ENCODE measurements around the gene ANTXRL. TPM values are rescaled to one million over a fixed set of nuclear protein-coding genes. Genes with fewer than 3 reads are reported as not detected.
"Not testable (repeated sequence)": the region's sequence is repeated elsewhere in the genome, so short reads cannot be mapped to it uniquely, and the experiment has no call there.

ANTXRL gene
- total RNA-seq, 6 donors from 2014 or later, result not detected

DNA sequence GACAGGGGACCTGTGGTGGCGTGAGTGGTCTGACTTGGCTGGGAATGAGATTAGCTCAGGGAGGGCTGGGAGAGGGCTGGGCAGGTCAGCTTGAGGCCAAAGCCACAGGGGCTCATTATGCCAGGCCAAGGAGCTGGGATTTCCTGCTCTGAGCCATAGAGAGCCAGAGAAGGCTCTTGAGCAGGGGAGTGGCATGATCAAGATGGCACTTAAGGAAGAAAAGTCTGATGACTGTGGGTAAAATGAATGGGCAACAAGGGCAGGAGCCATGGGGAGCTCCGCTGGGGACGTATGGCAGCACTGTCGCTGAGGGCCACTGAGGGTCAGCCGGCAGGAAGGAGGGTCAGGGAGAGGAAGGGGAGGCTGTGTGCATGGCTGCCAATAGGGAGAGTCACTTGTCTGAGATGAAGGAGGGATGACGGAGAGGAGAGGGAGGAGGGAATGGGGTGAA lies 5.8 kb downstream of the ANTXRL start:
- ATAC-seq (ENCODE audit: low FRiP score in 2 of 2) (peak in 1 of 2 donors; percentile 20), DNase-seq (peak in 1 of 2 donors; percentile 48)
- H3K9me3 ChIP-seq, result no peaks in the 10 kb centered on the region
- 51 to 54% methylated on average over 6 of the region's 6 CpGs for WGBS, 2 donors
- H3K4me3 ChIP-seq, result no peak overlapping the region
- no peaks in the 10 kb centered on the region for H3K27me3 ChIP-seq
- H3K27ac ChIP-seq, result no peak overlapping the region
- TF ChIP-seq EP300 (IDR thresholded peaks at IDR 0.05) (no peak), POLR2AphosphoS5 (IDR thresholded peaks at IDR 0.05) (no peak), POLR2A (IDR thresholded peaks at IDR 0.05) (no peak)
- TF ChIP-seq, protein P1, sequence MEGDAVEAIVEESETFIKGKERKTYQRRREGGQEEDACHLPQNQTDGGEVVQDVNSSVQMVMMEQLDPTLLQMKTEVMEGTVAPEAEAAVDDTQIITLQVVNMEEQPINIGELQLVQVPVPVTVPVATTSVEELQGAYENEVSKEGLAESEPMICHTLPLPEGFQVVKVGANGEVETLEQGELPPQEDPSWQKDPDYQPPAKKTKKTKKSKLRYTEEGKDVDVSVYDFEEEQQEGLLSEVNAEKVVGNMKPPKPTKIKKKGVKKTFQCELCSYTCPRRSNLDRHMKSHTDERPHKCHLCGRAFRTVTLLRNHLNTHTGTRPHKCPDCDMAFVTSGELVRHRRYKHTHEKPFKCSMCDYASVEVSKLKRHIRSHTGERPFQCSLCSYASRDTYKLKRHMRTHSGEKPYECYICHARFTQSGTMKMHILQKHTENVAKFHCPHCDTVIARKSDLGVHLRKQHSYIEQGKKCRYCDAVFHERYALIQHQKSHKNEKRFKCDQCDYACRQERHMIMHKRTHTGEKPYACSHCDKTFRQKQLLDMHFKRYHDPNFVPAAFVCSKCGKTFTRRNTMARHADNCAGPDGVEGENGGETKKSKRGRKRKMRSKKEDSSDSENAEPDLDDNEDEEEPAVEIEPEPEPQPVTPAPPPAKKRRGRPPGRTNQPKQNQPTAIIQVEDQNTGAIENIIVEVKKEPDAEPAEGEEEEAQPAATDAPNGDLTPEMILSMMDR (IDR thresholded peaks at IDR 0.05), result no peak
- no peaks in the 10 kb centered on the region for H3K36me3 ChIP-seq
- peaks cover 3 to 14% (median 3%) of the 10 kb centered on the region in 4 donors for H3K4me1 ChIP-seq

DNA sequence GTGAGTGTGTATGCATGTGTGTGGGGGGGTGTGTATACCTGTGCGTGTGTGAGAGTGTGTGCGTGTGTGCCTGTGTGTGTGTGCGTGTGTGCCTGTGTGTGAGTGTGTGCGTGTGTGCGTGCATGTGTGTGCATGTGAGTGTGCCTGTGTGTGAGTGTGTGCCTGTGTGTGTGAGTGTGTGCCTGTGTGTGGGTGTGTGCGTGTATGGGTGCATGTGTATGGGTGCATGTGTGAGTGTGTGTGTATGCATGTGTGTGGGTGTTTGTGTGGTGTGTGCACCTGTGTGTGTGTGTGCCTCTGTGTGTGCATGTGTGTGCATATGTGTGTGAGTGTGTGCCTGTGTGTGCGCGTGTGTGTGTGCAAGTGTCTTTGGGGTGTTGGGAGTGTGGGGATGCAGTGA lies 6.4 kb downstream of the ANTXRL start:
- H3K27me3 ChIP-seq, result no peaks in the 10 kb centered on the region
- H3K9me3 ChIP-seq, result no peaks in the 10 kb centered on the region
- peak in 1 of 2 donors; percentile 10 for DNase-seq
- ATAC-seq (ENCODE audit: low FRiP score in 2 of 2), result no peak
- no peaks in the 10 kb centered on the region for H3K36me3 ChIP-seq
- H3K27ac ChIP-seq, result no peak overlapping the region
- TF ChIP-seq POLR2A (IDR thresholded peaks at IDR 0.05) (no peak), POLR2AphosphoS5 (IDR thresholded peaks at IDR 0.05) (no peak), EP300 (IDR thresholded peaks at IDR 0.05) (no peak)
- TF ChIP-seq, protein P1 (IDR thresholded peaks at IDR 0.05), result no peak
- H3K4me3 ChIP-seq, result no peak overlapping the region
- 74 to 81% methylated on average over 8 of the region's 8 CpGs for WGBS, 2 donors
- peaks cover 0 to 11% (median 3%) of the 10 kb centered on the region in 4 donors for H3K4me1 ChIP-seq

DNA sequence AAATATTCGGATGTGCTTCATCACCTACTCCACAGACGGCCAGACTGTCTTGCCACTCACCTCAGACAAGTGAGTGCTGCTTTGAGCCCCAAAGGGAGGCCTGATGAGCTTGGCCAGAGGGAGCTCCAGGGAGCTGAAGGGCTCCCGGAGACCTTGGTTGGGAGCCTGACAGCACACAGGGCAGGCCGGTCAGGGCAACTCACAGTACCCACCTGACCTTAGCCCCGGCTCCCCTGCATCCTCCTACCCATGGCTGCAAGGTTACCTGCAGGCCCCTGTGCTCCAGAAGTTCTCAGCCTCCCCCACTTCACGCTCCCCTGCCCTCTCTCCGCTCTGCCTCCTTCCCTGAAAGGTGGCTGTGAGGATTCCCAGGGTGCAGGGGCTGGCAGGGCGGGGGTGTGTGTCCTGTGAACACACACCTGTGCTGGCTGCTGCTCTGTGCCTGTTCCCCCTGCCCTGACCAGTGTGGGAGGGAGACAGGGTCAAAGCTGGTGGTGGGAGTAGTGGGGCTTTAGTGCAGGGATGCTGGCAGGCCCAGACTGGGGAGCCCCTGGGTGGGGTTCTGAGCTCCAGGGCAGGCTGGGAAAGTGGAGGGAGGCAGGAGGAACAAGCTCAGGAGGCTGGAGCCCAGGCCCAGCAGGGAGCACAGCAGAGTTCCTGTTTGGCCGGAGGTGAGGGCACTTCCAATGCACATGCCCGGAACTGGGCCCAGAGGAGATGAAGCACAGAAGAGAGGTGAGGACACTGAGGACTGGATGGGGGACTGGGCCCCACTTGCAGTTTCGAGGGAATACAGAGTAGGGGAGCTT lies 7.2 kb downstream of the ANTXRL start:
- no peak overlapping the region for H3K27ac ChIP-seq
- WGBS, 2 donors, result 95% methylated on average over 8 to 11 of the region's 11 CpGs
- H3K4me3 ChIP-seq, result no peak overlapping the region
- DNase-seq (peak in 1 of 2 donors; percentile 28), ATAC-seq (ENCODE audit: low FRiP score in 2 of 2) (peak in 1 of 2 donors; percentile 4)
- no peaks in the 10 kb centered on the region for H3K9me3 ChIP-seq
- H3K36me3 ChIP-seq, result no peaks in the 10 kb centered on the region
- TF ChIP-seq, protein P1 (IDR thresholded peaks at IDR 0.05), result no peak
- peaks cover 0 to 8% (median 3%) of the 10 kb centered on the region in 4 donors for H3K4me1 ChIP-seq
- H3K27me3 ChIP-seq, result no peaks in the 10 kb centered on the region

DNA sequence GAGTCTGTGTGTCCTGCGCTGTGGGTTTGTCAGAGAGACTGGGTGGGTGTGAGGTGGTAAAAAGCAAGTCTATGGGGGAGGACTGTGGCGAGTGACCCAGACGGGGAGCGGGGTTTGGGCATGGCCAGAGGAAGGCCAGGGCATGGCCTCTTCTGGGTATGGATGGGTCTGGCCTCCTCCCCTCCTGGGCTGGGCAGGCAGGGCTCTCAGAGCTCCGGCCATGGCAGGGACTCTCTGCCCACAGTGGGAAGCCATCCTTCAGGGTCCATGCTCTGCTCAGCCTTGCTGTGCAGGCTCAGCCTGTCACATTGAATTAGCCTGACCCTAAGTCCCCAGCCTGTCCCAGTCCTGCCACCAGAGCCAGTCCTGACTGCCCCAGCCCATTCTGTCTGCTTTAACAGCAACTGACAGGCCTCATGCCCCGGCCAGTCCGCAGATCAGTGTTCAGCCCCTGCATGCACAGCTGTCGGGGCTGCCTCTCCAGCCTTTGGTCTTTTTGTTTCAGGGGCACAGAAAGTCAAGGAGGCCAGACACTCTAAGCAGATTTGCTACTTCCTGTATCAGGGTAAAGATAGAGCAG lies 7.9 kb downstream of the ANTXRL start:
- DNase-seq, result no peak
- WGBS, 2 donors, result 98% methylated on average over 4 to 8 of the region's 8 CpGs
- Histone ChIP-seq H3K27me3 (no peaks in the 10 kb centered on the region), H3K27ac (no peak overlapping the region), H3K4me3 (no peak overlapping the region), H3K9me3 (no peaks in the 10 kb centered on the region), H3K36me3 (no peaks in the 10 kb centered on the region), H3K4me1 (peaks cover 3 to 8% (median 4%) of the 10 kb centered on the region in 4 donors)
- TF ChIP-seq, protein P1 (IDR thresholded peaks at IDR 0.05), result no peak
- TF ChIP-seq POLR2AphosphoS5 (IDR thresholded peaks at IDR 0.05), result no peak
- TF ChIP-seq POLR2A (IDR thresholded peaks at IDR 0.05), result no peak
- TF ChIP-seq EP300 (IDR thresholded peaks at IDR 0.05), result no peak
- no peak for ATAC-seq (ENCODE audit: low FRiP score in 2 of 2)

DNA sequence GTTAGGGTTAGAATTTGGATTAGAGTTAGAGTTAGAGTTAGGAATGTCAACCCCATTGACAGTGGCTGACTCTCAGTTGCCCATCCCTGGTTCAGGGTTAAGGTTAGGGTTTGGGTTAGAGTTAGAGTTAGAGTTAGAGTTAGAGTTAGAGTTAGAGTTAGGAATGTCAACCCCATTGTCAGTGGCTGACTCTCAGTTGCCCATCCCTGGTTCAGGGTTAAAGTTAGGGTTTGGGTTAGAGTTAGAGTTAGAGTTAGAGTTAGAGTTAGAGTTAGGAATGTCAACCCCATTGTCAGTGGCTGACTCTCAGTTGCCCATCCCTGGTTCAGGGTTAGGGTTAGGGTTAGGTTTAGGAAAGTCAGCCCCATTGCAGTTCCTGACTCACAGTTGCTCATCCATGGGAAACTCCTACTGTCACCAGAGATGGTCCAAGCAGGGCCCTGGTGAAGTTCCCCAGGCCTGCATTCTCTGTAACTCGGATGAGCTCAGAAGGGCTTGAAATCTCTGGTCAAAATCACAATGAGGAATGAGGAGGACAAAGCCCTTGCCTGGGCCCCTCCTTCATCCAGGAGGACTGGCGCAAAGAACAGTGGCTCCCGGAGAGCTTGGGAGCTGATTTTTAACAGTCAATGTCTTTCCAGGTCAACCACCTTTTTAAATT lies 8.7 kb downstream of the ANTXRL start:
- WGBS, 2 donors, result 80 to 81% methylated on average over 3 of the region's 3 CpGs
- not testable (repeated sequence) for ATAC-seq (ENCODE audit: low FRiP score in 2 of 2)

DNA sequence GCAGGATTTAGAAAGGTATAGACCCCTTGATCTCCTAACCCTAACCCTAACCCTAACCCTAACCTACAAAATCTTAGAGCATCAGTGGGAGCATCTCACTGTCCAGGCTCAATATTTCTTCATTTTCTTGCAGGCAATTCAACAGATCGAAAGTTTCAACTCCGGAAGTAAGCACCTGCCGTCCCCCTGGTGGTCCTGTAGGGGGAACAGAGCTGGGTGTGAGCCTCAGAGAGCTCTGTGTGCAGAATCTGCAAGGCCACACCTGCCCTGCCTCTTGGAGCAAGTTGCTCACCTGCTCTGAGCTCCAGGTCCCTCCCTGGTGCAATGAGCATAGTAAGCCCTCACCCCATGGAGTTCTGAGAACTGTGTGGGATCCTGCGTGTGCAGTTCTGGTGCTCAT lies 9.3 kb downstream of the ANTXRL start:
- ATAC-seq (ENCODE audit: low FRiP score in 2 of 2); H3K36me3 ChIP-seq; H3K4me3 ChIP-seq; DNase-seq; H3K27ac ChIP-seq; H3K9me3 ChIP-seq; H3K4me1 ChIP-seq; H3K27me3 ChIP-seq: not testable (repeated sequence)
- WGBS, 2 donors, result 80 to 94% methylated on average over 3 to 4 of the region's 4 CpGs

More for the DNA sequence above, 8.7 kb downstream of the ANTXRL start:
- H3K27ac ChIP-seq, H3K36me3 ChIP-seq, DNase-seq, H3K27me3 ChIP-seq, H3K9me3 ChIP-seq, H3K4me3 ChIP-seq, H3K4me1 ChIP-seq: not testable (repeated sequence)
